Activated naive CD8-positive, alpha-beta T cell (primary cell): ENCODE data around the gene STX1B.
A peak's percentile ranks its signal among the peaks of the same experiment; 100 is the strongest.

Experiments
- H3K27ac Mint-ChIP-seq: one replicate; pipeline ENCODE4 v1.8.0; 2021; ENCODE audit warnings: mixed read lengths
- H3K27me3 Mint-ChIP-seq: one replicate; pipeline ENCODE4 v1.8.0; 2021; ENCODE audit warnings: mixed read lengths
- H3K36me3 Mint-ChIP-seq: one replicate; pipeline ENCODE4 v1.8.0; 2021; ENCODE audit warnings: mixed read lengths
- H3K4me1 Mint-ChIP-seq: one replicate; pipeline ENCODE4 v1.8.0; 2021; ENCODE audit warnings: low read depth, mixed read lengths
- H3K4me3 Mint-ChIP-seq: one replicate; pipeline ENCODE4 v1.8.0; 2021; ENCODE audit warnings: mild to moderate bottlenecking, mixed read lengths
- H3K9me3 Mint-ChIP-seq: one replicate; pipeline ENCODE4 v1.8.0; 2021; ENCODE audit warnings: low read depth, mixed read lengths

STX1B gene

DNA sequence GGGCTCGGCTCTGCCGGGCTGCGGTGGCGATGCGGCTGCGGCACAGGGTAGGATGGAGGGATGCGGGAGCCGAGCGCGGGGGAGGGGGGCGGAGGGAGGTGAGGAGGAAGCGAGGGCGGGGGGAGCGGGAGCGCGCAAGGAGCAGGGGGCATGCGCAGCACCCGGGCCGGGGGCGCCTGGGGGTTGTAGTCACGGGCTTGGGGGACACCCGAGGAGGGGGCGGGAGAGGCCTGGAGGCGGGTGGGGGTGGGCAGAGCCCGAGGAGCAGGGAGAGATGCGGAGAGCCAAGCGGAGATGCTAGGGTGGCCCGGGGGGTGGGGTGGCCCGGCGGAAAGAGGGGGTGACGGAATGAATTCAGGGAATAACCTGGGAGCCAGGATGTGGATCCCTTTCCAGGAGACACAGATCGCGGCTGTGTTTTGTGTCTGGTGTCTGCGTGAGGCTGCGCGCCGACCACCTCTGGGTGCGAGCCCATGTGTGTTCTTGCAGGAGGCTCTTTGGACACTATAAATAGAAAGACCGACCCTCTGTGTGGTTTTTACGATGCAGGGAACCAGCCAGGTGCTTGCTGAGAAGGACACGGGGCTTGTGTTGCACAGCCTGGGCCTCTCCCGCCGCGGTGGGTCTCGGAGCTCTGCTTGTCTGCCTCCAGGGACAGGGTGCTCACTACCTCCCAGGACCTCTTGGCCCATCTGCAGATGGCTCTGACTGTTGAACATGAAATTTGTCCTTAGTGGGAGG is at the start of gene STX1B:
STX1B (minus strand) TSS at position 54 of the 741 bp plus-strand sequence. CDS start 242 bp downstream, outside the sequence.
- Mint-ChIP-seq H3K27ac (no peak within 1 kb of the TSS), H3K9me3 (no peaks in the 10 kb centered on the region), H3K4me3 (peak within 1 kb of the TSS; percentile 79), H3K36me3 (no peaks in the 10 kb centered on the region), H3K27me3 (peaks cover 5% of the 10 kb centered on the region), H3K4me1 (peaks cover 12% of the 10 kb centered on the region)

DNA sequence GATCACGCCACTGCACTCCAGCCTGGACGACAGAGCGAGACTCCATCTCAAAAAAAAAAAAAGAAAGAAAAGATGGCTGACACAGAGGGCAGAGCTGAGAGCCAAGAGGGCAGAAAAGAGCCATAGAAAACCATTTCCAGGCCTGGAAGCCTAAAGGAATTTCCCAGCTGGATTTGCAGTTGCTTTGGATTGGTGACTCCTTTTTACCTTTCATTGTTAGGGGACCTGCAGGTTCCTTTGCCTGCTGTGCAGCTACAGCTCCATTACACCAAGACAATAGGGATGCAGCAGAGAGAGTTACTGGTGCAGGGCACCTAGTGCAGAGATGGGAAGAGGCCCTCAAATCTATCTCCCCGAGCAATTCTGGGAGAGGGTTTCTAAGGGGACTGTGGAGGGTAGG is 45.2 kb upstream of the STX1B start:
- Mint-ChIP-seq H3K9me3 (no peaks in the 10 kb centered on the region), H3K27me3 (no peaks in the 10 kb centered on the region), H3K4me3 (no peak overlapping the region), H3K27ac (no peak overlapping the region), H3K4me1 (peaks cover 3% of the 10 kb centered on the region), H3K36me3 (no peaks in the 10 kb centered on the region)

DNA sequence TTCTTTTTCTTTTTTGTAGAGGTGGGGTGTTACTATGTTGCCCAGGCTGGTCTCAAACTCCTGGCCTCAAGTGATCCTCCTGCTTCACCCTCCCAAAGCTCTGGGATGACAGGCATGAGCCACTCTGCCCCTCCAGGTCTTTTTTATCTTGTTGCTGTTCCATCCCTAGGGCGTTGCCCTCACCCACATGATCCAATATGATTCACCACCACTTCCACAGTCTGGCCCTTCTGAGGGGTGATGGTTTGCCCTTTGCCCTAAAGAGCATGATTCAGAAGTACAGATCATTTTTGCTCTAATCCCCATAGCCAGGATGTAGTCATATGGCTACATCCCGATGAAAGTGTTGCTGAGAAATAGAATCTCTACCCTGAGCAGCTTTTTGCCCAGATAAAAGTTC is 41.7 kb upstream of the STX1B start:
- no peaks in the 10 kb centered on the region for H3K36me3 Mint-ChIP-seq
- H3K27me3 Mint-ChIP-seq: no peaks in the 10 kb centered on the region
- no peak overlapping the region for H3K27ac Mint-ChIP-seq
- no peak overlapping the region for H3K4me3 Mint-ChIP-seq
- peaks cover 2% of the 10 kb centered on the region for H3K4me1 Mint-ChIP-seq
- H3K9me3 Mint-ChIP-seq: no peaks in the 10 kb centered on the region

DNA sequence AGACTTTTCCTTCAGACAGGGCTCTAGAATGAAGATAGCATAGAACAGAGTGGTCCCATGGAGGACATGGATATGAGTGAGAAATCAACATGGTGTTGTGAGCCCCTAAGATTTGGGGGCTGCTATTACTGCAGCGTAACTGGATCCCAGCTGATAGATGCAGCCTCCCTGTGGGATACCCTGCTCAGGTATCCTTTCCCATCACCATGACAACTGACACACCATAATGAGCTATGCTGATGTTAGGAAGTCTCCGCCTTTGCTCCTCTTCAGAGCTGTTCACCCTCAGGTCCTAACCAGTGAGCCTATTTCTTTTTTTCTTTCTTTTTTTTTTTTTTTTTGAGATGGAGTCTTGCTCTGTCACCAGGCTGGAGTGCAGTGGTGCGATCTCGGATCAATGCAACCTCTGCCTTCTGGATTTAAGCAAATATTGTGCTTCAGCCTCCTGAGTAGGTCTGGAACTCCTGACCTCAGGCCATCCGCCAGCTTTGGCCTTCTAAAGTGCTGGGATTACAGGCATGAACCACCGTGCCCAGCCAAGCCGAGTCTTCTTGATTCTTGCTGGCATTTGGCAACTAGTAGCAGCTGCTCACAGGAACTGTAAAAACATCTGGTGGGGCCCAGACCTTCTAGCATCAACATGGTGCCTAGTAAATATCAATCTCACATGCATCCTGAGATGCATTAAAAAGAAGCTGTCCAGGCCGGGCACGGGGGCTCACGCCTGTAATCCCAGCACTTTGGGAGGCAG is 40.0 kb upstream of the STX1B start:
- no peak overlapping the region for H3K4me3 Mint-ChIP-seq
- H3K4me1 Mint-ChIP-seq: peaks cover 2% of the 10 kb centered on the region
- no peaks in the 10 kb centered on the region for H3K36me3 Mint-ChIP-seq
- H3K27me3 Mint-ChIP-seq: no peaks in the 10 kb centered on the region
- no peaks in the 10 kb centered on the region for H3K9me3 Mint-ChIP-seq
- no peak overlapping the region for H3K27ac Mint-ChIP-seq

DNA sequence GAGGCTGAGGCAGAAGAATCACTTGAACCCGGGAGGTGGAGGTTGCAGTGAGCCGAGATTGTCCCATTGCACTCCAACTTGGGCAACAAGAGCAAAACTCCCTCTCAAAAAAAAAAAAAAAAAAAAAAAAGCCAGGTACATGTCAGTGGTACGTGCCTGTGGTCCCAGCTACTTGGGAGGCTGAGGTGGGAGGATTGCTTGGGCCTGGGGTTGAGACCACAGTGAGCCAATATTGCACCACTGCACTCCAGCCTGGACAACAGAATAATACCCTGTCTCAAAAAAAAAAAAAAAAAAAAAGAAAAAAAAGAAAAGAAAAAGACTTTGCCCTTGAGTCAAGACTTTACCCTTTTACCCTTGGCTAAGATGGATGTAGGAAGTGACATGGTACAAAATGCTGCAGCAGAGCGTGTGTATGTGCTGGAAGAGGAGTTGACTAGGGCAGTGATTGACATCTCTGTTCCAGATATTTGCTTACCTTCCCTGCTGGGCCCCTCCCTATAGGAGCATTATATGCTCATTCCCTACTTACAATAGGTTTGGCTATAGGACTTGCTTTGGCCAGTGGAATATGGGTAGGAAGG is 33.6 kb upstream of the STX1B start:
- H3K4me1 Mint-ChIP-seq: no peaks in the 10 kb centered on the region
- no peak overlapping the region for H3K4me3 Mint-ChIP-seq
- no peaks in the 10 kb centered on the region for H3K9me3 Mint-ChIP-seq
- no peaks in the 10 kb centered on the region for H3K27me3 Mint-ChIP-seq
- H3K27ac Mint-ChIP-seq: no peak overlapping the region
- H3K36me3 Mint-ChIP-seq: no peaks in the 10 kb centered on the region

DNA sequence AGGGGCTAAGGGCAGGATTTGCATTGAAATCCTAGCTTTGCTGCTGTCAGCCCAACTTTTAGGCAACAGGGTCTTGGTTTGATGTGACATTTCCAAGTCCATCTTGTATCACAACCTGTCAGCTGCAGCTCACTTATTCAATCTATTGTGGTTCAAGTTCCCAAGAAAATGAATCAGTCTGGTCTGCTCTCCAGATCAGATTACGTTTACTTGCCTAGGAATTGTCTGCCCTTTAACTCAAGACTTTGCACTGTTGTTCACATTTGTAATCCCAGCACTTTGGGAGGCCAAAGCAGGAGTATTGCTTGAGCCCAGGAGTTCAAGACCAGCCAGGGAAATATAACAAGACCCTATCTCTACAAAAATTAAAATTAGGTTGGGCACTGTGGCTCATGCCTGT is 32.9 kb upstream of the STX1B start:
- Mint-ChIP-seq H3K27ac (no peak overlapping the region), H3K4me3 (no peak overlapping the region), H3K27me3 (no peaks in the 10 kb centered on the region), H3K4me1 (no peaks in the 10 kb centered on the region), H3K36me3 (no peaks in the 10 kb centered on the region), H3K9me3 (no peaks in the 10 kb centered on the region)

DNA sequence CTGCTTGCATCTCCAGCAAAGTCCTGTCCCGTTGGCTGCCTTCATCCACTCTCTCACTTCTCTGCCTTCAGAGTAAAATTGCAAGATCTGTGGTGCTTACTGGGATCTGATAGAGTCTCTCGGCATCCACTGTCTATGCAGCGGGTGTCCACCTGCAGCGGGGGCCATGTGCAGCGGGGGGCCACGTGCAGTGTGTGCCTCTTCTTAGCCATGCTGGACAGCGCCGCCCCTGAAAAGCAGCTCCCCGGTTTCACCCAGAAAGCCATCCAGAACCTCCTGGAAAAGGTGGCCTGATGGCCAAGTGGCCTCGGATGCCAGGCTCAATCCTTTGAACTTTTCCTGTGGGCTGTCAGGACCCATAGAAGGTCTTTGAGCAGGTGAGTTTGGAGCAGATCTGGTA is 32.4 kb upstream of the STX1B start:
- Mint-ChIP-seq H3K4me1 (no peaks in the 10 kb centered on the region), H3K27me3 (no peaks in the 10 kb centered on the region), H3K9me3 (no peaks in the 10 kb centered on the region), H3K36me3 (no peaks in the 10 kb centered on the region), H3K27ac (no peak overlapping the region), H3K4me3 (no peak overlapping the region)

DNA sequence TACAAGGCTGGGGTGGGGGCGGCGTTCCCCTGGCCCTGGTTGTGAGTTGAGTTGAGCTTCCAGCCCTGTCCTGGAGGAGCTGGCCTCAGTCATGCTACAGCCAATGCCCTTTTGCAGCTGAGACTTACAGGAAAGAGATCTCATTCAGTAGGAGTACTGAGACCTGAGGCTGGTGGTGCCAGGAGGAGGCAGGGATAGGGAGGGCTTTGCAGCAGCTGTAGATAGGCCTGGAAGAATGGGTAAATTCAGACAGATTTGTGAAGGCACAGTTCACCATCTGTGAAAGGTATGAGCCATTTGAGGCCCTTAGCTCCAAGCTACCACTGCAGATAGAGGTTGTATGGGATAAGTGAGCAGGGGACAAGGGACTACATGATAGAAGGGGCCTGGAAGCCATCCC is 28.6 kb upstream of the STX1B start:
- peaks cover 10% of the 10 kb centered on the region for H3K4me1 Mint-ChIP-seq
- no peaks in the 10 kb centered on the region for H3K36me3 Mint-ChIP-seq
- no peak overlapping the region for H3K4me3 Mint-ChIP-seq
- H3K9me3 Mint-ChIP-seq: no peaks in the 10 kb centered on the region
- H3K27ac Mint-ChIP-seq: no peak overlapping the region
- H3K27me3 Mint-ChIP-seq: no peaks in the 10 kb centered on the region

DNA sequence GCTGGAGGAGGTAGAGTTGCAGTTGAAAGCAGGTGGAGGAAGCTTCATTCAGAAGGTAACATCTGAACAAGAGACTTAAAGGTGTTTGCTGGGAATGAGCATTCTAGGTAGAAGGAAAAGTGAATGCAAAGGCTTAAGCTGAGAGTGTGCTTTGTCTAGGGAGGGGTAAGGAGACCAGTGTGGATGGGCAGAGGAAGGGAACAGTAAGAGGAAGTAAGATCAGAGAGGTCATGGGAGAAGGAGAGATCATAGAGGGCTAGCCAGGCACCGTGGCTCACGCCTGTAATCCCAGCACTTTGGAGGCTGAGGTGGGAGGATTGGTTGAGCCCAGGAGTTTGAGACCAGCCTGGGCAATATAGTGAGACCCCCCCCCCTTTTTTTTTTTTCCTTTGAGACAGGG is 26.3 kb upstream of the STX1B start:
- Mint-ChIP-seq H3K27me3 (no peaks in the 10 kb centered on the region), H3K4me3 (no peak overlapping the region), H3K36me3 (no peaks in the 10 kb centered on the region), H3K9me3 (no peaks in the 10 kb centered on the region), H3K4me1 (peaks cover 20% of the 10 kb centered on the region), H3K27ac (peak overlapping the region; percentile 71)

DNA sequence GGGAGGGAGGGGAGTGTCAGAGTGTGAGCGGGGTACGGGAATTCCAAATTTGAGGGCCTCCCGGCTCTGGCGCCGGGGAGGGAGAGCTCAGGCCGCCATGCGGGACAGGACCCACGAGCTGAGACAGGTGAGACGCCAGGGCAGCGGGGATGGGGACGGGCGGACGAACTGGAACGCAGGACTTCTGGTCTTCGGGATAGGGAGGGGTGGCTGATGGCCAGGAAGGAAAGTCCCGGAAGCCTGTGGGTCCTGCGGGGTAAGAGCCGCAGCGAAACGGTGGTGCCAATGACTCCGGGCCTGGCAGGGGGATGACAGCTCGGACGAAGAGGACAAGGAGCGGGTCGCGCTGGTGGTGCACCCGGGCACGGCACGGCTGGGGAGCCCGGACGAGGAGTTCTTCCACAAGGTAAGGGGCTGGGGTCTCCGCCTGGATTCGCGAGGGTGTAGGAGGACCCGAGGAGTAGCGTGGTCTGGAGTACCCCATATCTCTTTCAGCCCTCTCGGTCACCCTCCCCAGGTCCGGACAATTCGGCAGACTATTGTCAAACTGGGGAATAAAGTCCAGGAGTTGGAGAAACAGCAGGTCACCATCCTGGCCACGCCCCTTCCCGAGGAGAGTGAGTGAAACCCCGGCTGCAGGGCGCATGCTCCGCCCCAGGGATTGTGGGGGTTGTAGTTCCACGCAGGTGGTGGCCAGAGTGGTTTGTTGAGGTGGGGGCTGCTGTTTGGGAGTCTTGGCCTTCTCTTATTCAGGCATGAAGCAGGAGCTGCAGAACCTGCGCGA is 23.5 kb upstream of the STX1B start:
- H3K4me1 Mint-ChIP-seq: peaks cover 20% of the 10 kb centered on the region
- H3K9me3 Mint-ChIP-seq: no peaks in the 10 kb centered on the region
- H3K27ac Mint-ChIP-seq: peak overlapping the region; percentile 93
- no peaks in the 10 kb centered on the region for H3K36me3 Mint-ChIP-seq
- no peaks in the 10 kb centered on the region for H3K27me3 Mint-ChIP-seq
- H3K4me3 Mint-ChIP-seq: peak overlapping the region; percentile 93

DNA sequence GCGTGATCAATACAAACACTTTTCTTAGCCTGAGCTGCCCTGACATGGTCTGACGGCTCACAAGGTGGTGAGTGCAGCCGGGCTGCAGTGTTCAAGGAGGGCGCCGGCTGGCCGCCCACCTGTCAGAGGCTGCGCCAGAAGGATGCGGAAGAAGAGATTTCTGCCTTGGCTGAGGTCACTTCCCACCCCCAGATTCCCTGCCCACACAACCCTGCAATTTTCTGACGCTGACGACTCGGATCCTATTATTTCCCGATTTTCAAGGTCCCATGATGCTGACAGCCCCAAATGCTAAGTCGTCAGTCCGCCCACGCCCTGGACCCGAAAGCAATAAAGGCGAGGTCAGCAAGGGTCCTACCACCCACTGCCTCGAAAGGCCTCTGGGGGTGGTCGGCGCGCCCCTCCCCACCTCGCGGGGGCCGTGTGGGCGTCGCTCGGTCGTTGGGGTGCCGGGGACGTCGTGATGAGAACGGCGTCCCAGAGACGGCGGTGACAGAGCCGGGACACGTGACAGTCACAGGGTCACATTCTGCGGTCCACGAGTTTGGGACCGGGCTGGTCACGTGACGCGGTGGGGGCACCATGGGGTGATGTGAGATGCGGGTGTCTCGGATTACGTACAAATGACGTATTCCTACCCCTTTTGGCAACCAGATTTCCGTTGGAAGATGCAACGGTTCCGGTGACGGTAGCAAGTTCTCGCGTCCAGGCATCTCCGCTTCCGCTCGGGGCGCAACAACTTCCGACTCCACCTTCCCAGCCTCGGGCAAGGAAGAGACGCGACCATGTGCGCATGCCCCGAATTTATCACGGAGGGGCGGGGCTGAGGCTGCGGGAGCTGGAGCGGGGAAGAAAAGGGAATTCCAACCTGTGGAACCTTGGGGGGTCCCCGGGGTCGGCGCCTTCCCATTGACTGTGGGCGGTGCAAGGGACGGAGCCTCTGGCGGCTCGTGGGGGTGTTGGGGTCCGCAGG is 22.6 kb upstream of the STX1B start, which contains the start of gene STX4:
STX4 (plus strand) TSS at position 823 of the 973 bp plus-strand sequence. CDS start 248 bp downstream, outside the sequence.
- peak within 1 kb of the TSS; percentile 93 for H3K27ac Mint-ChIP-seq
- H3K27me3 Mint-ChIP-seq: no peaks in the 10 kb centered on the region
- no peaks in the 10 kb centered on the region for H3K36me3 Mint-ChIP-seq
- H3K9me3 Mint-ChIP-seq: no peaks in the 10 kb centered on the region
- H3K4me1 Mint-ChIP-seq: peaks cover 20% of the 10 kb centered on the region
- peak within 1 kb of the TSS; percentile 93 for H3K4me3 Mint-ChIP-seq

DNA sequence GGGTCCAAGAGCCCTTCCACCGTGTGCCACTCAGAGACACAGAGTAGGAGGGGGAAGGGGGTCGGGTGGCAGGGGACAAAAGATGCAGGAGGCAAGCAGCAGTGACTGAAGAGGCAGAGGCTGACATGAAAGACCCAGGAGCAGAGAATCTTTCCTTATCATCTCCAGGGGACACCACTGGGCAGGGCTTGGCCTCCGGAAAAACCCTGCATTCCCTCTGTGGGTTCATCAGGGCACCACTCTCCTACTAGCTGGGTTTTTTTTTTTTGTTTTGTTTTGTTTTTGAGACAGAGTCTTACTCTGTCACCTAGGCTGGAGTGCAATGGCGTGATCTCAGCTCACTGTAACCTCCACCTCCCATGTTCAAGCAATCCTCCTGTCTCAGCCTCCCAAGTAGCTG is 20.8 kb upstream of the STX1B start:
- H3K4me1 Mint-ChIP-seq: peaks cover 18% of the 10 kb centered on the region
- H3K27me3 Mint-ChIP-seq: no peaks in the 10 kb centered on the region

DNA sequence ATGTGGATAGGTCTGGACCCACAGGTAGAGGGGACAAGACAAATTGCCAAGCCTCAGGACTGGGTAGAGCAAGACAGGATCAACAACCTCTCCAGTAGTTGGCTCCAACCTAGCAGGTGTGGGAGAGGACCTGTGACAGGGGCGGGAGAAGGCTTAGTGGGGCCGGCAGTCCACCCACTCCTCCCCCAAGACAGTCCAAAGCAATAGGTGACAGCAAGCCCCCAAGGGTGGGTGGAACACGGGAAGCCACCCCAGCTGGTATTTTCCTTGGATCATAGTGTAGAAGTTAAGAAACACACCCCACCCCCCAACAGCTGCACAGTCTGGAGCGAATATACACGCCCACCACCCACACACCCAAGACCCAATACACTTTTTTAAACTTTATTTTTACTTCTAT is 18.8 kb upstream of the STX1B start:
- Mint-ChIP-seq H3K27ac (no peak overlapping the region), H3K9me3 (no peaks in the 10 kb centered on the region), H3K36me3 (no peaks in the 10 kb centered on the region), H3K27me3 (no peaks in the 10 kb centered on the region), H3K4me3 (no peak overlapping the region), H3K4me1 (peaks cover 11% of the 10 kb centered on the region)

More for the DNA sequence above, 20.8 kb upstream of the STX1B start:
- H3K36me3 Mint-ChIP-seq: no peaks in the 10 kb centered on the region
- no peak overlapping the region for H3K27ac Mint-ChIP-seq
- no peaks in the 10 kb centered on the region for H3K9me3 Mint-ChIP-seq
- no peak overlapping the region for H3K4me3 Mint-ChIP-seq

DNA sequence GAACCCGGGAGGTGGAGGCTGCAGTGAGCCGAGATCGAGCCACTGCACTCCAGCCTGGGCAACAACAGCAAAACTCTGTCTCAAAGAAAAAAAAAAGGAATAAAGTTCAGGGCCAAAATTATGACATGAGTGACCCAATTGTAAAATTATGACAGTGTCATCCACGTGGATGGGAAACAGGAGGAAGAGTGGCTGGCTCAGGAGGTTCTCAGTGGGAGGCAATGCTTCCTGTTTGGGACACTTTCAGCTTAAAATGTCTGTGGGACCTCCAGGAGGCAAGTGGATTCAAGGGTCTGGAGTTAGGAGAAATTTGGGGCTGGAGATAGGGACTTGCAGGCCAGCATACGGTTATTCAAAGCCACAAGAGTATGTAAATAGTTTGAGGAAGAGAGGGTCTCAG is 14.9 kb upstream of the STX1B start:
- Mint-ChIP-seq H3K27ac (no peak overlapping the region), H3K27me3 (no peaks in the 10 kb centered on the region), H3K9me3 (no peaks in the 10 kb centered on the region), H3K4me1 (no peaks in the 10 kb centered on the region), H3K4me3 (no peak overlapping the region), H3K36me3 (no peaks in the 10 kb centered on the region)
